CD4-positive, alpha-beta T cell treated with Interleukin-15 for 1 hour (primary cell): ENCODE measurements around the gene KIF19.
"Not testable (repeated sequence)": the region's sequence is repeated elsewhere in the genome, so short reads cannot be mapped to it uniquely, and the experiment has no call there.

Source experiments
- DNase-seq: peaks from one replicate; pipeline ENCODE4 v3.0.0-alpha.2; 2020

KIF19 gene

DNA sequence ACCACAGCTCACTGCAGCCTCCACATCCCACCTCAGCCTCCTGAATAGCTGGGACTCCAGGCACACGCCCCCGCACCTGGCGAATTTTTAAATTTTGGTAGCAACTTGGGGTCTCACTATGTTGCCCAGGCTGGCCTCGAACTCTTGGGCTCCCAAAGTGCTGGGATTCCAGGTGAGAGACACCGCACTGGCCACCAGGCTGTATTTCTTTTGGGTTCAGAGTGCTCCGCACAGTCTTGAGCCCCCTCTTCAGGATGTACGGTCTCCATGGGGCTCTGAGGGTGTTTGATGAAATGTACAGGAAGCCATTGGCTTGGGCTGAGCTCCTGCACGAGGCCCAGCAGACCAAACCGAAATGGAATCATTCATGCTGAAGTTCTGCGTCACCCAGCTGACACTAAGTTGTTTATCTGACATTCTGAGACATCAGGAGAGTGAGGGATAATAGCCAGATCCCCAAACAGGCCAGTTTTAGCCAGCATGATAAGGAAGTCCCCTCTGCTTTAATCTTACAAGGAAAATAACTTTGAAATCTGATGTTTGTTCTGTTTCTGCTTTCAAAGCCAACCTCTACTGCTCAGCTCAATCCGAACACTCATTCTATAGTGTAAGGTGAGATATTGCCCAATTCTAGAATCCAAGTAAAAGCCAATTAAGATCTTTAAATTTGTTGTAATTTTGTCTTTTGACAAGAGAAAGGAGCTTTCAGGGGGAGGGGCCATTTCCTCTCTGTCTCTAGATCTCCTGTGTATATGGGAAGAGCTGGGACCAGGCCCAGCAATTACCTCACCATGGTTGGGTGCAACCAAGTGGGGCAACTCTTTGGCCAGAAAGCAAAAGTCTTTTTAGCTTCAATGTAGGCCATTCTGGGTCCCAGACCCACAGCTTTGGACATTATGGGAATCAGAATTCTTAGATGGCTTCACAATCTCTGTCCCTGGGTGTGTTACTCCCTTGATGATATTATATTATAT, 64.9 kb downstream of the KIF19 start:
- no peak for DNase-seq

DNA sequence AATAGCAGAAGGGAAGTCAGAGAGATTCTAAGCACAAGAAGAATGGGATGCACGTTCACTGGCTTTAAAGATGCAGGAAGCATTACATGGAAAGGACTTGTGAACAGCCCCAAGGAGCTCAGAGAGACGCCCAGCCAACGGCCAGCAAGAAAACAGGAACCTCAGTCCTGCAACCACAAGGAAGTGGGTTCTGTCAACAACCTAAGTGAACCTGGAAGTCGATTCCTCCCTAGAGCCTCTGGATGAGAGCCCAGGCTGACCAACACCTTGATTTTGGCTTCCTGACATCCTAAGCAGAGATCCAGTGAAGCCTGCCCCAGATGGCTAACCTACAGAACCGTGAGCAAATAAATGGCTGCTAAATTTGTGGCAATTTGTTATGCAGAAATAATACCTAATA, 65.7 kb downstream of the KIF19 start:
- DNase-seq: no peak

DNA sequence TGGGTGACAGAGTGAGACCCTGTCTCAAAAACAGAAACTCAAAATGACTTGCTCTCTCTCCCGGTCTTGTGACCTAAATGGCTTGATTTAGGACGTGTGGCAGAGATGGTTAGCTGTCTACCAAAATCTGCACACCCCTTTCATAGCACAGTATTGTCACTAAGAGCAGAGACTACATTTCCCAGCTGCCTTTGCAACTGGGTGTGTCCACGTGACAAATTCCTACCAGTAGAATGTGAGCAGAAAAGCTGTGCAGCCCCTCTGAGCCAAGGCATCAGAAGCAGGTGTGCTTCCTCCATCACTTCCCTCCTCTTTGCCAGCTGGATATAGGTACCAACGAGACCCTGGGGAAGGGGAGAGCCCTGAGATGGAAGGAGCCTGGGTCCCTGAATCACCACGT, 66.8 kb downstream of the KIF19 start:
- DNase-seq: no peak

DNA sequence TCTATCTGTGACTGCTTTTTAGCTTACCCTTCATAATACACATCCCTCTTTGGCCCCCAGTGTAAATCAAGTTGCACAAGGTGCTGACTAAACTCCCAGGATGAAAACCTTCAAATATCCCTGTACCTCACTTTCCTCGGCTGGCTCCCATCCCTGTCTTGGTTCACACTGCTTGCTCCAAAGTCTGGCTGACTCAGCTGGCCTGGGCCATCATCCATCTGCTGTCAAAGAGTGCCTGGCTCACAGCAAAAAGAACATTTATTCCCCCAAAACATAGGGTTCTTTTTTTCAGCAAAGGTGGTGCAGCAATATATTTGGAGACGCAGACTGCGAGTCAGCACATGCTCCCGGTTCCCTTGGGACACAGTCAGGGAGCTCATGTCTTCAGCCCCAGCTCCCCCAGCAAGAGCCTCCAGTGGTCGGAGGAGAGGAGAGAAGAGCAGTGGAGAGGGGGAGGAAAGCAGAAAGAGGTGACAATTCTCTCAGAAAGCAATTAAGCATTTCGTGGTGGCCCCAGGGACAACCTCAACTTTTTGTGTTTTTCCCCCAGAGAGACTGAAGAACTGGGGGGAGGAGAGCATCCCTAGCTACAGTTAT, 67.4 kb downstream of the KIF19 start:
- no peak for DNase-seq

DNA sequence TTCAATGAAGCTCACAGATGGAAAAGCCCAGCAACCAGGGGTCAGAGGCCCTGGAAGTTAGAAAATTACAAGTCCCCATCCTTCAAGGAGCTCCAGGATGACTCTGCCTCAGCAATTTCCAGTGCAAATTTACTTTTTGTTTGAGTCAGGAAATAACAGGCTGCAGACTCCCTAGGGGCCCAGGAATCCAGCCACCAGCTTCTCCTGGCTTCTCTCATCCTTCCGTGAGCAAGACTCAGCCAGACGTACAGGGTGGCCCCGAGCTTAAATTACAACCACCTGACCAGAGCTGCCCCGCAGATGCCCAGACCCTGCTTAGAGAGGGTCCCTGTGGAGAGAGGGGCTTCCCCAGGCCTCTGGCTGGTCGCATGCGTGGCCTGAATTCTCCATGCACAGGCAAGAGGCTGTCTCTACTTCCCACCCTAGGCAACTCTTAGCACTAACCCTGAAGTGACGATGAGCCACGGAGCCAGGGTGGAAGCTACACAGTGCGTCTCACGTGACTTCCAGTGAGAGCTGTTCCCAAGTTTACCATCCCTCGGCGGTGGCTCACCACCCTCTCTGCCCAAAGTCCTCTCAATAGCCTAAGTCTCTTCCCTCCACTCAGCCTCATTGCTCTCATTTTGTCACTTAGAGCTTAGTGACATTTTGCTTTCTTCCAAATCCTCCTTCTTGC, 68.4 kb downstream of the KIF19 start:
- no peak for DNase-seq

DNA sequence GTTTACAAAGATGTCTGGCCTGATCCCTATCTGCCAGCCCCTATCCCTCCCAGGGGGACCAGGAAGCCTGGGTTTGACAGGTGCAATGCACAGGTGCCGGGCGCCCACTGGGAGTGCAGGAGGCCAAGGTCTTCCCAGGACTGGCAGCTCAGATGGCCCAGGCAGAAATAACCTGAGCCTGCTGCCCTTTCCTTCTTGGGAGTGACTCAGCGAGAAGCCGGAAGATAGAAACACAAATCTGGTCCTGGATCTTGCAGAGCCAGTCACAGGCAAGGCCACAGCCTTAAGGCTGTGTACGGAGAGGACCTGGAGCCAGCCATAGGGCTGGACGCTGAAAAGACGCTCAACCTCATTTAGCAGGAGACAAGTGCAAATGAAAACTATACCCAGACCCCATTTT, 69.0 kb downstream of the KIF19 start:
- no peak for DNase-seq

DNA sequence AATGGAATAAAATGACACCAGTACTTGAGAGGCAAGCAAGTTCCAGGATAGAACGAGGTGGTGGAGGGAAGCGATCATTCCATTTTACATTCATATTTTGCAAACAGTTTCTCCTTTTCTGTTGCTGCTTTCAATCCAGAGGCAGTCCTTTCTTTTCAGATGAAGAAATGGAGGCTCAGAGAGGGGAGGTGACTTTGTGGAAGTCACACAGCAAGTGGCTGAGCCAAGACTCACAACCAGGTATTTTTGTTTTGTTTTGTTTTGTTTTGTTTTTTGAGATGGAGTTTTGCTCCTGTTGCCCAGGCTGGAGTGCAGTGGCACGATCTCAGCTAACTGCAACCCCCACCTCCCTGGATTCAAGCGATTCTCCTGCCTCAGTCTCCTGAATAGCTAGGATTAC, 70.5 kb downstream of the KIF19 start:
- no peak for DNase-seq

DNA sequence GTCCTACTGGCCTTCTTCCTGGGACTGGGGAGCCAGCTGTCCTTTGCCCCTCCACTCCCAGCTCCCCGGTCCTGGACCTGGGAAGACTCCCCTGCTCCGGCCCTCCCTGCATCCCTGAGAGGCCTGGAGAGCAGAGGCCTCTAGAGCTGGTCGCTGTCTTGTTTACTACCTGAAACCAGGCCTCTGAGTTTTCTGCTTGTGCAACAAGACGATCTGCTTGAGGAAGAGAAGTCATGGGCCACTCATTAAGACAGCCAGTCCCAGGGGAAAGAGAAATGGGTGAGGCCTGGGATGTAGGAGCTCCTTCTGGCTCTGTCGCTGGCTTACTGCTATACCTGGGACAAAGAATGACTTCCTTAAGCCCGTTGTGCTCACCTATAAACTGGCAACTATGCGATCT, 76.0 kb downstream of the KIF19 start:
- no peak for DNase-seq

DNA sequence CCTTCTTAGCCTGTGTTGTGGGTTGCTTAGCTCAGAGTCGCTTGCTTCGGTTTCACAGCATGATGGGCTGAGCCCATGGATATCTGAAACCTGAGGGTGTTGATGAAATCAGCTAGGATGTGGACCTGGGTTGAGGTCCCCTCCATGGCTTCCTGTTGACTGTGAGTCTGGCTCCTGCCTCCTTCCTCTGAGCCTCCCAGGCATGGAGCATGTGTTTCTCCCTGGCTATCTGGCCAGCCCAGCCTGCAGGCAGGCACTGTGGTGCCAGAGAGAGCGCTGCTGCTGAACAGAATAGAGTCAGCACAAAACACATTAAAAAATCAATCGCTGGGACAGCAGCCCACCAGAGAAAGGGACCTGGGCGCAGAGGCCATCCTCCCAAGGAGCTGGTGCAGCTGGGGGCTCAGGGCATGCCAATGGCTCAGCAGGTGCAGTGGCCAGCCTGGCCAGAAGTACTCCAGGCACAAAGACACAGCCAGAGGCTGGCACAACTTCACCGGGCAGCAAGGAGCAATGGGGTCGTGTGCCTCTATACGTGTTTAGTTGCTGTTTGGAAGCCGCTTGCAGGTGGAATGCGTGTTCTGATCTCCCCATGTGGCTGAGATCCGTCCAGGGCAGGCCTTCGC, 77.6 kb downstream of the KIF19 start:
- no peak for DNase-seq

DNA sequence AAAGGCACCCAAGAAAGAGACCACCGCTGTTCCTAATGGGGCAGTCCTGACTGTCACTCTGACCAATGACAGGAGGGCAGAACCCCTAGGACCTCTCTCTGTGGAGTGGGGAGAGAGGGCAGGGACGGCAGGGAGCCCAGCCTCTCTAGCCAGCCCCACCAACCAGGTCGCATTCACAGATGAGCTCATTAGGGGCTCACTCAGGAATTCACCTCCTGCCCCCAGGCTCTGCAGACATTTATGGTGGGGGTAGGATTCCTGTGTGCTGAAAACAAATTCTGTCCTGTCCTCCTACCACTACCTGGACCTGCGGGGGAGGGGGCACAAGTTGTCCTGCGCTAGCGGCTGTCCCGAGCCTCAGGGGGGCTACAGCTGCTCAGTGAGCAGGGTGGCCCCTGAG, 78.2 kb downstream of the KIF19 start:
- DNase-seq: no peak

DNA sequence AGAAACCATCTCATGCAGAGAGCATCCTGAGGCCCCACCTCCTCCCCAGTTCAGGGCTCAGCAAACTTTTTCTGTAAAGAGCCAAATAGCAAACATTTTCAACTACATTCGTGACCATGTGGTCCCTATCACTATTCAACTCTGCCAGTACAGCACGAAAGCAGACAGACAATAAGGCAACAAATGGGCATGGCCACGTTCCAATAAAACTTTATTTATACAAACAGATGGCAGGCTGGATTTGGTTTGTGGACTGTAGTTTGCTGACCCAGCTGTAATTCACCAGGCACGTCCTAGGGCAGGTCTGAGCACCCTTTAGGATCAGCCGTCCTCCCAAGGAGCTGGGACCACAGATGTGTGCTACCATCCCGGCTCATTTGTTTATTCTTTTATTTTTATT, 78.8 kb downstream of the KIF19 start:
- DNase-seq: no peak

DNA sequence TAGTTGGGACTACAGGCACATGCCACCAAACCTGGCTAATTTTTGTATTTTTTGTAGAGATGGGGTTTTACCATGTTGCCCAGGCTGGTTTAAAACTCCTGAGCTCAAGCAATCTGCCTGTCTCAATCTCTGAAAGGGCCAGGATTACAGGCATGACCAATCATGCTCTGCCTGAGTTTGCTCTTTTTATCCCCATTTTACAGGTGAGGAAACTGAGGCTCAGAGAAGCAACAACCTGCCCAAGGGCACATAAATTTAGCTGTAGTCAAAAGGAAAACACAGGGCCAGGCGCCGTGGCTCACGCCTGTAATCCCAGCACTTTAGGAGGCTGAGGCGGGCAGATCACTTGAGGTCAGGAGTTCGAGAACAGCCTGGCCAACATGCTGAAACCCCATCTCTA, 79.3 kb downstream of the KIF19 start:
- DNase-seq: not testable (repeated sequence)
